Neural progenitor cell (in vitro differentiated cells): ENCODE measurements around the gene POU5F1.

Experiments used
- EZH2 ChIP-seq: fragments of 200-600 bp; sonication (generic); IDR thresholded peaks from 2 replicates; pipeline ENCODE4 v1.6.1; 2017; ENCODE audit warnings: antibody characterized with exemption, mild to moderate bottlenecking, moderate library complexity
- TF ChIP-seq, protein P1 (sequence below): fragments of 200-600 bp; sonication (generic); IDR thresholded peaks from 2 replicates; pipeline ENCODE4 v1.5.1; 2017; ENCODE audit warnings: antibody characterized with exemption, mild to moderate bottlenecking

DNA sequence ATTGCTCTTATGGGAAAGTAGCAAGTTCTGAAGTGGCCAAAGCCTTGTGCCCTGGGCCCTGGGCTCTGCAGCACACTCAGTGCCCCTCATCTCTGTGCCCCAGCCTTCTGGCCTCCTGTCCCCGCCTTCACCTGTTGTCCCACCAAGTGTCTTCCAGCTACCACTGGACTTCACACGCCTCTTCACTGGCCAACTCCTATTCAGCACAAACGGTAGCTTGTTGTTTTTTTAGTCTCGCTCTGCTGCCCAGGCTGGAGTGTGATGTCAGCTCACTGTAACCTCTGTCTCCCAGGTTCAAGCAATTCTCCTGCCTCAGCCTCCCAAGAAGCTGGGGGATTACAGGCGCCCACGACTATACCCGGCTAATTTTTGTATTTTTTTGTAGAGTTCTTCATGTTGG is 17.7 kb downstream of the POU5F1 start:
- TF ChIP-seq, protein P1, sequence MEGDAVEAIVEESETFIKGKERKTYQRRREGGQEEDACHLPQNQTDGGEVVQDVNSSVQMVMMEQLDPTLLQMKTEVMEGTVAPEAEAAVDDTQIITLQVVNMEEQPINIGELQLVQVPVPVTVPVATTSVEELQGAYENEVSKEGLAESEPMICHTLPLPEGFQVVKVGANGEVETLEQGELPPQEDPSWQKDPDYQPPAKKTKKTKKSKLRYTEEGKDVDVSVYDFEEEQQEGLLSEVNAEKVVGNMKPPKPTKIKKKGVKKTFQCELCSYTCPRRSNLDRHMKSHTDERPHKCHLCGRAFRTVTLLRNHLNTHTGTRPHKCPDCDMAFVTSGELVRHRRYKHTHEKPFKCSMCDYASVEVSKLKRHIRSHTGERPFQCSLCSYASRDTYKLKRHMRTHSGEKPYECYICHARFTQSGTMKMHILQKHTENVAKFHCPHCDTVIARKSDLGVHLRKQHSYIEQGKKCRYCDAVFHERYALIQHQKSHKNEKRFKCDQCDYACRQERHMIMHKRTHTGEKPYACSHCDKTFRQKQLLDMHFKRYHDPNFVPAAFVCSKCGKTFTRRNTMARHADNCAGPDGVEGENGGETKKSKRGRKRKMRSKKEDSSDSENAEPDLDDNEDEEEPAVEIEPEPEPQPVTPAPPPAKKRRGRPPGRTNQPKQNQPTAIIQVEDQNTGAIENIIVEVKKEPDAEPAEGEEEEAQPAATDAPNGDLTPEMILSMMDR: no peak
- no peak for TF ChIP-seq EZH2
